Mucosa of descending colon (tissue), 3 donors: ENCODE data around the gene LHCGR. TPM values are rescaled to one million over a fixed set of nuclear protein-coding genes. Genes with fewer than 3 reads are reported as not detected.

Source experiments
- ATAC-seq: fragments of 200-7000 bp; cut with Tn5 transposase; one replicate; pipeline ENCODE4 v1.9.1; 2020; ENCODE audit warnings: mild to moderate bottlenecking, moderate library complexity
- DNase-seq, 3 donors: peaks; one replicate each; pipeline ENCODE4 v3.0.0-alpha.2; 2020
- H3K36me3 ChIP-seq: fragments of 200-600 bp; one replicate; pipeline ENCODE4 v1.8.0; 2021; ENCODE audit warnings: low read depth, mild to moderate bottlenecking
- H3K4me1 ChIP-seq: fragments of 200-600 bp; one replicate; pipeline ENCODE4 v1.8.0; 2021; ENCODE audit warnings: low read depth, mild to moderate bottlenecking
- H3K4me3 ChIP-seq: fragments of 200-600 bp; one replicate; pipeline ENCODE4 v1.8.0; 2021; ENCODE audit warnings: mild to moderate bottlenecking
- H3K9me3 ChIP-seq: fragments of 200-600 bp; one replicate; pipeline ENCODE4 v1.8.0; 2021; ENCODE audit warnings: mild to moderate bottlenecking
- CTCF ChIP-seq: fragments of 200-600 bp; IDR thresholded peaks from one replicate; pipeline ENCODE4 v1.8.0; 2022; ENCODE audit warnings: antibody characterized with exemption, mild to moderate bottlenecking
- intact Hi-C, 2 donors: fragments of 100-400 bp; cut with DNase I in 1 of 2; cut with micrococcal nuclease in 1 of 2; formaldehyde crosslinking; loops; one replicate each; pipeline versions ENCODE4 v1.11.0 to v1.11.1; 2022; cut with DNase I, micrococcal nuclease
- total RNA-seq, 3 donors: library from RNA; stranded (reverse); fragmentation: NEBNext Ultra II Directional in 2 of 3; extraction: Animal tissue kit (Norgen Biotek cat#: 25700) in 2 of 3; gene quantifications; one replicate each; pipeline versions ENCODE4 v1.2.1 to v1.2.4, GENCODE V29; 2021 to 2023
- donor health status: DM: no; HTN: no; CAD: no; lungs with moderate emphysema.
- donor health status: DM: no; HTN: no; CAD: no.
- donor health status: DM: no; HTN: yes; CAD: no.

LHCGR gene
- total RNA-seq, 3 donors from 2014 or later: not detected

GRCh38 chr2:48756289-48756688 lies 765 bp upstream of the LHCGR start:
- H3K4me3 ChIP-seq: no peak overlapping the region
- DNase-seq: no peak
- no peak for ATAC-seq
- no peak for TF ChIP-seq CTCF
- no peaks in the 10 kb centered on the region for H3K9me3 ChIP-seq
- H3K36me3 ChIP-seq: no peaks in the 10 kb centered on the region
- intact Hi-C loops: no loop called here
- H3K4me1 ChIP-seq: no peaks in the 10 kb centered on the region

DNA sequence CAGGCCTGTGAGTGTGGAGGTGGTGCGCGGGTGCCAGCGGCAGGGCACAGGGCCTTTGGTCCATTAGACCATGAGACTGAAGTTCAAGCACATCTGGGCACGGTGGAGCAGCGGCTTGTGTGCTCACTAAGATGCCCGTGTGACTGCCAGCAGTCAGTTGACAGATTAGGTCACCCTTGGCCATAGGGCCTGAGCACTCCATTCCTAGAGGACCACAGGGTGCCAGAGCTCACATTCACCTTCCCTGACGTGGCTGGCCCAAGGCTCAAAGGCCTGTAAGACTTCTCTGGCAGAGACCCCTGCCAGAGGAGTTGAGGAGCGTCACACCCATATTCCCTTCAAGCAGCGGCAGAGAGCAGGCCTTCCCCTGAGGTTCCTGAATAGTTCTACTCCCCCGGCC lies 650 bp downstream of the LHCGR start:
- Histone ChIP-seq H3K4me1 (no peaks in the 10 kb centered on the region), H3K9me3 (no peaks in the 10 kb centered on the region), H3K36me3 (no peaks in the 10 kb centered on the region), H3K4me3 (no peak overlapping the region)
- intact Hi-C loops: no loop called here
- DNase-seq (no peak), ATAC-seq (no peak)
- TF ChIP-seq CTCF: no peak

- Histone ChIP-seq H3K36me3 (no peaks in the 10 kb centered on the region), H3K9me3 (no peaks in the 10 kb centered on the region), H3K4me3 (no peak overlapping the region), H3K4me1 (no peaks in the 10 kb centered on the region)
- ATAC-seq (no peak), DNase-seq (no peak)
- intact Hi-C loops: no loop called here
- TF ChIP-seq CTCF: no peak
Measured at GRCh38 chr2:48753228-48753627, 2.3 kb downstream of the LHCGR start.

DNA sequence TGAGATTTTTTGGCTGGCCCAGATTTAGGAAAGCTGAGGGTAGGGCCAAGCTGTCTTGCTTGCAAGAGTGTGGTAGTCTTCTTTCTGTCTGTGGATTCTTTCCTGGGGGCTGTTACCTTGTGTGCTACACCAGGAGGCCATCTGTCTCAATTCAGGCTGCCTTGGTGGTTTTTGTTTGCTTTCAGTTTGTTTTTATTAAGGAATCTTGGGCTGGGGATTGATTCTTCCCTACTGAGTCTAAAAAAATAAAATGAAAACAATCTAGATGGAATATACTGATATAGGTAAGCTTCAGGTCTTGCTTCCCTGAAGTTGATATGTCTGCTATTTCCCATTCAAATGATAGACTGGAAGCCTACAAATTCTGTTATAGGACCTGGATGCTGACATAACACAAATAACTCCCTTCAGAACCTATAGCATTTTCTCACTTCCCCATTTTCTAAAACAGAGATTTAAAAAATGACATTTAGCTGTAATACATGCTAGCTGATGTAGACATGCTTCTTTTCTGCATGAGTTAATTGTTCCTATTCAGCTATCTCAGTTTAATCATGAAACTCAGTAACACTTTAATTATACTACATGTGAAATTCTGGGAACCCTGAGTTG lies 5.3 kb downstream of the LHCGR start:
- DNase-seq: no peak
- H3K4me3 ChIP-seq: no peak overlapping the region
- ATAC-seq: no peak
- TF ChIP-seq CTCF: no peak
- no peaks in the 10 kb centered on the region for H3K36me3 ChIP-seq
- no peaks in the 10 kb centered on the region for H3K9me3 ChIP-seq
- no peaks in the 10 kb centered on the region for H3K4me1 ChIP-seq
- intact Hi-C loops: no loop called here

GRCh38 chr2:48749291-48750127 lies 6.0 kb downstream of the LHCGR start:
- intact Hi-C loops: no loop called here
- H3K36me3 ChIP-seq: no peaks in the 10 kb centered on the region
- H3K4me3 ChIP-seq: no peak overlapping the region
- TF ChIP-seq CTCF: no peak
- H3K9me3 ChIP-seq: no peaks in the 10 kb centered on the region
- no peaks in the 10 kb centered on the region for H3K4me1 ChIP-seq
- ATAC-seq (no peak), DNase-seq (no peak)
